Endothelial cell of umbilical vein (primary cell): ENCODE results near the gene ROBO2. TPM values are rescaled to one million over a fixed set of nuclear protein-coding genes. Genes with fewer than 3 reads are reported as not detected.

Experiments used
- BruUV-seq: library from RNA; stranded (reverse); fragments of 400-500 nt; replicated peaks from 2 replicates; lab custom pipeline; 2021; lab: Mats Ljungman, UMichigan
- CTCF ChIA-PET: fragments of 300-600, 350-600 bp; sonication (Branson Sonifier 250); formaldehyde crosslinking; loops from one replicate; lab custom pipeline; 2021; ENCODE audit warnings: antibody characterized with exemption, inconsistent platforms; lab: Charles Lee
- POLR2A ChIA-PET: fragments of 300-600, 350-600 bp; sonication (Branson Sonifier 250); formaldehyde crosslinking; loops from one replicate; lab custom pipeline; 2021; ENCODE audit warnings: antibody characterized with exemption, inconsistent platforms; lab: Charles Lee
- DNase-seq: peaks from one replicate; pipeline ENCODE4 v3.0.0-alpha.2; 2011; ENCODE audit warnings: low read depth, low spot score
- FAIRE-seq: peaks from 2 replicates; lab custom pipeline; 2011; peaks lifted over from hg19 to GRCh38; lab: Jason Lieb, UNC
- H2AFZ ChIP-seq: 2 replicates; pipeline ENCODE4 v1.6.0; 2012; ENCODE audit warnings: low read depth, low read length, control low read depth, inconsistent platforms
- H3K27ac ChIP-seq: 2 replicates; pipeline ENCODE4 v1.5.1; 2011; ENCODE audit warnings: low read depth, mild to moderate bottlenecking, control low read depth, low read length, moderate library complexity; ENCODE audit not compliant: insufficient read depth
- H3K27me3 ChIP-seq, 2 experiments: 2 replicates each; pipeline versions ENCODE4 v1.6.0 to v1.6.1; 2011; ENCODE audit warnings: low read length in 2 of 2, mixed read lengths in 1 of 2; ENCODE audit not compliant: control insufficient read depth in 2 of 2, insufficient read depth in 2 of 2
- H3K36me3 ChIP-seq, 2 experiments: 2 replicates in 1 of 2; 3 replicates in 1 of 2; pipeline ENCODE4 v1.5.1; 2011; ENCODE audit warnings: low read length in 2 of 2, mild to moderate bottlenecking in 1 of 2, moderate library complexity in 1 of 2; ENCODE audit not compliant: control insufficient read depth in 2 of 2, insufficient read depth in 2 of 2; ENCODE audit errors: extremely low read depth in 1 of 2
- H3K4me1 ChIP-seq: 3 replicates; pipeline ENCODE4 v1.5.1; 2011; ENCODE audit warnings: mild to moderate bottlenecking, low read length; ENCODE audit not compliant: control insufficient read depth, insufficient read depth; ENCODE audit errors: extremely low read depth
- H3K4me2 ChIP-seq: 2 replicates; pipeline ENCODE4 v1.6.1; 2011; ENCODE audit warnings: low read length, control low read depth, mixed read lengths; ENCODE audit not compliant: insufficient read depth
- H3K4me3 ChIP-seq, 3 experiments: fragments of 200-600 bp in 1 of 3; sonication (generic), shearing (Covaris generic) in 1 of 3; replicated peaks in 1 of 3; 2 replicates each; pipeline ENCODE4 v1.5.1; 2011 to 2016; ENCODE audit warnings: control low read depth in 3 of 3, low read length in 3 of 3, mild to moderate bottlenecking in 2 of 3, inconsistent platforms in 1 of 3, low read depth in 1 of 3, moderate library complexity in 1 of 3; ENCODE audit not compliant: insufficient read depth in 1 of 3
- H3K79me2 ChIP-seq: 2 replicates; pipeline ENCODE4 v1.6.0; 2012; ENCODE audit warnings: low read length, inconsistent platforms; ENCODE audit not compliant: control insufficient read depth, insufficient read depth
- H3K9ac ChIP-seq: replicated peaks from 2 replicates; pipeline ENCODE3; 2011; ENCODE audit warnings: low read length, control low read depth; ENCODE audit not compliant: insufficient read depth; ENCODE audit errors: extremely low read depth
- H3K9me1 ChIP-seq: replicated peaks from 3 replicates; pipeline ENCODE4 v1.6.0; 2011; ENCODE audit warnings: mild to moderate bottlenecking, low read length; ENCODE audit not compliant: control insufficient read depth, insufficient read depth; ENCODE audit errors: extremely low read depth
- H3K9me3 ChIP-seq: replicated peaks from 2 replicates; pipeline ENCODE4 v1.5.1; 2012; ENCODE audit warnings: low read length, inconsistent platforms; ENCODE audit not compliant: control insufficient read depth, insufficient read depth
- H4K20me1 ChIP-seq: replicated peaks from 2 replicates; pipeline ENCODE3; 2011; ENCODE audit warnings: mild to moderate bottlenecking, low read length; ENCODE audit not compliant: control insufficient read depth, insufficient read depth; ENCODE audit errors: extremely low read depth
- EZH2 ChIP-seq: IDR thresholded peaks from 2 replicates; pipeline ENCODE4 v1.6.1; 2012; ENCODE audit warnings: borderline replicate concordance, low read depth, mild to moderate bottlenecking, moderate library complexity, low read length, inconsistent platforms; ENCODE audit not compliant: severe bottlenecking
- FOS ChIP-seq: IDR thresholded peaks from 2 replicates; pipeline ENCODE4 v1.6.1; 2011; ENCODE audit warnings: mild to moderate bottlenecking, low read length, moderate library complexity, borderline replicate concordance; ENCODE audit not compliant: insufficient read depth
- GATA2 ChIP-seq: IDR thresholded peaks from 2 replicates; pipeline ENCODE4 v1.7.0; 2011; ENCODE audit warnings: low read depth, mild to moderate bottlenecking, moderate library complexity, mixed read lengths, low read length; ENCODE audit not compliant: insufficient read length, insufficient read depth
- JUN ChIP-seq: IDR thresholded peaks from 2 replicates; pipeline ENCODE4 v1.6.1; 2011; ENCODE audit warnings: borderline replicate concordance, low read depth; ENCODE audit not compliant: insufficient read length, insufficient read depth
- MYC ChIP-seq: IDR thresholded peaks from one replicate; pipeline ENCODE4 v1.6.1; 2011; ENCODE audit warnings: mild to moderate bottlenecking, low read depth, low read length
- POLR2A ChIP-seq: IDR thresholded peaks from 2 replicates; pipeline ENCODE4 v1.6.1; 2012; ENCODE audit warnings: low read depth, mild to moderate bottlenecking, control low read depth, low read length
- POLR2AphosphoS5 ChIP-seq: IDR thresholded peaks from 2 replicates; pipeline ENCODE4 v1.6.1; 2012; ENCODE audit warnings: low read depth, mild to moderate bottlenecking, control low read depth, low read length, moderate library complexity; ENCODE audit not compliant: insufficient read depth
- dilution Hi-C: fragments of 300-500 bp; cut with MboI; formaldehyde crosslinking; loops from one replicate; pipeline ENCODE4 v1.15.0; 2019; ENCODE audit warnings: low sequenced_read_pairs; ENCODE audit not compliant: extremely low pct_ligation_motif_present
- intact Hi-C: fragments of 100-400 bp; cut with micrococcal nuclease; formaldehyde crosslinking; loops from one replicate; pipeline ENCODE4 v1.10.0; 2022
- polyA plus RNA-seq, 4 experiments: library from polyadenylated mRNA; depleted of rRNA in 3 of 4; stranded (reverse) in 3 of 4; unstranded in 1 of 4; fragments of >200 nt; gene quantifications; 2 replicates each; pipeline versions ENCODE4 v1.2.1 to v1.2.3, GENCODE V29; 2011 to 2012; ENCODE audit warnings: missing spikeins in 1 of 4
- total RNA-seq: library from RNA; stranded (reverse); gene quantifications from 2 replicates; pipeline ENCODE4 v1.2.3, GENCODE V29; 2021
- TF ChIP-seq, protein P1 (sequence below), 2 donors: IDR thresholded peaks; 1 replicate in 1 of 2; 2 replicates in 1 of 2; pipeline ENCODE4 v1.5.1; 2011; ENCODE audit warnings: low read length in 2 of 2, mild to moderate bottlenecking in 2 of 2, moderate library complexity in 2 of 2, control low read depth in 1 of 2, inconsistent platforms in 1 of 2, low read depth in 1 of 2; ENCODE audit not compliant: insufficient read depth in 1 of 2; ENCODE audit errors: extremely low read depth in 1 of 2
- TF ChIP-seq, protein P2 (sequence below): IDR thresholded peaks from 2 replicates; pipeline ENCODE4 v1.6.1; 2011; ENCODE audit not compliant: insufficient read depth, insufficient read length

ROBO2 gene
- total and polyA plus RNA-seq, 2 donors (not counting 3 experiments of a cell fraction or from before 2014, with no cell fraction given) = not detected

DNA sequence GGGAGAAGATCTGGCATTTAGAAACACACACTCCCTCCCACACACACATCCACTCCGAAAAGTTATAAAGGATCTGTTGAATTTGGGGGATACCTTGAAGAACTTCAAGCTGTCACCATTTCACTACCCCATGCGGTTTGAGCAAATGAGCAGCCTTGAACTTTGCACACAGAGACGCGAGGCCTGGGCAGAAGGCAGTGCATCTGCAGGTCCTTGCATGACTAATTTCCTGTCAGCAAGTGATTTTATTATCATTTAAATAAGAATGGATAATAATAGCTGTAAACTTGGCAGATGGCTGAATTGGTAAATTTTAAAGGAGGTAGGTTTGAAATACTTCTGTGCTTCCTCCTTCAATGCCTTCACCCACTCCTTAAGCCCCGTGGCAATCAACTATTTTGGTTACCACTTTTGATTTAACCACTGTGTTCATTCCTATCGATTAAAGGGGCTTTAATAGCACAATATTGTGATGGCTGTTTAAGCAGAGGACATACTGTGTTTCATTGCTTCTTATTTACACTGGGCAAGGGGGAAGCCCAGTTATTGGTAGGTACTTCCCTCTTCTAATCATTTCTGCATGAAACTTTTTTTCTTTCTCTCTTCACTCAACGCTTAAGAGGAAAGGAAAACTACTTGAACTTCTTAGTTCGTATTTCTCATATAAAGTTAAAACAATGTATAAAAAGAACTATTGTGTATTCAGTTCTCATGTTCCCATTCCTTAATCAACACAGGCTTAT is 108.1 kb downstream of the ROBO2 start:
- no TSS peak for BruUV-seq
- Histone ChIP-seq H3K9me1 (no peaks in the 10 kb centered on the region), H3K27ac (no peak overlapping the region), H3K27me3 (no peaks in the 10 kb centered on the region), H3K36me3 (no peaks in the 10 kb centered on the region), H3K4me1 (no peaks in the 10 kb centered on the region), H4K20me1 (no peaks in the 10 kb centered on the region), H3K9me3 (no peaks in the 10 kb centered on the region), H2AFZ (no peak overlapping the region), H3K4me3 (no peak overlapping the region), H3K4me2 (no peak overlapping the region), H3K9ac (no peak overlapping the region), H3K79me2 (no peaks in the 10 kb centered on the region)
- no peak for TF ChIP-seq POLR2AphosphoS5
- no peak for TF ChIP-seq POLR2A
- TF ChIP-seq EZH2 = no peak
- FAIRE-seq (no peak), DNase-seq (no peak)
- POLR2A ChIA-PET = no interaction called here
- intact Hi-C loops (no loop called here), dilution Hi-C loops (no loop called here)
- CTCF ChIA-PET = no interaction called here

DNA sequence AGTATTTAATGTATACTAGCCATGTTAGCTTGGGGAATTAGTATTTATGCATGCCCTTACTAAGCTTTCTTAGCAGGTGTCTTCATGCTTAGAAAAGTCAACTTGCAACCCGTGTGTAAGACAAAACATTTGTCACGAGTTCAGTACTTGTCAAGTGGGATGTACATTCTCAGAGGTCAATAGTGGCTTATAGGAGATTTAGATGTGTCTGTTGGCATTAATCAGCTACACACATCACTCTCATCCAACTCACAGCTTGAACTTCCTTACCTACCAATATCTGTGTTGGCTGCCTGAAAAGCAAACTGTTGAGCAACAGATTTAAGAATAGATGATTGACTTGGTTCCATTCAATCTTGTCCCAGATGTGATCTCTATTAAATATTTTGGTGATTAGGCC is 109.5 kb downstream of the ROBO2 start:
- ChIA-PET CTCF (no interaction called here), POLR2A (no interaction called here)
- no peaks in the 10 kb centered on the region for H3K79me2 ChIP-seq
- H2AFZ ChIP-seq = no peak overlapping the region
- no peak overlapping the region for H3K9ac ChIP-seq
- H3K9me1 ChIP-seq = no peaks in the 10 kb centered on the region
- H3K9me3 ChIP-seq = no peaks in the 10 kb centered on the region
- no peak for FAIRE-seq
- dilution Hi-C loops = no loop called here
- H4K20me1 ChIP-seq = no peaks in the 10 kb centered on the region
- no peak overlapping the region for H3K27ac ChIP-seq
- H3K4me1 ChIP-seq = no peaks in the 10 kb centered on the region
- intact Hi-C loops = no loop called here
- no peak overlapping the region for H3K4me2 ChIP-seq
- DNase-seq = no peak
- TF ChIP-seq, protein P1, sequence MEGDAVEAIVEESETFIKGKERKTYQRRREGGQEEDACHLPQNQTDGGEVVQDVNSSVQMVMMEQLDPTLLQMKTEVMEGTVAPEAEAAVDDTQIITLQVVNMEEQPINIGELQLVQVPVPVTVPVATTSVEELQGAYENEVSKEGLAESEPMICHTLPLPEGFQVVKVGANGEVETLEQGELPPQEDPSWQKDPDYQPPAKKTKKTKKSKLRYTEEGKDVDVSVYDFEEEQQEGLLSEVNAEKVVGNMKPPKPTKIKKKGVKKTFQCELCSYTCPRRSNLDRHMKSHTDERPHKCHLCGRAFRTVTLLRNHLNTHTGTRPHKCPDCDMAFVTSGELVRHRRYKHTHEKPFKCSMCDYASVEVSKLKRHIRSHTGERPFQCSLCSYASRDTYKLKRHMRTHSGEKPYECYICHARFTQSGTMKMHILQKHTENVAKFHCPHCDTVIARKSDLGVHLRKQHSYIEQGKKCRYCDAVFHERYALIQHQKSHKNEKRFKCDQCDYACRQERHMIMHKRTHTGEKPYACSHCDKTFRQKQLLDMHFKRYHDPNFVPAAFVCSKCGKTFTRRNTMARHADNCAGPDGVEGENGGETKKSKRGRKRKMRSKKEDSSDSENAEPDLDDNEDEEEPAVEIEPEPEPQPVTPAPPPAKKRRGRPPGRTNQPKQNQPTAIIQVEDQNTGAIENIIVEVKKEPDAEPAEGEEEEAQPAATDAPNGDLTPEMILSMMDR (IDR thresholded peaks at IDR 0.05; ENCODE audit: extremely low read depth in 1 of 2, insufficient read depth in 1 of 2, low read depth in 1 of 2, low read length in 2 of 2) = no peak
- TF ChIP-seq POLR2A (no peak), FOS (no peak), EZH2 (no peak), GATA2 (no peak), JUN (no peak), MYC (no peak), POLR2AphosphoS5 (no peak)
- TF ChIP-seq, protein P2, sequence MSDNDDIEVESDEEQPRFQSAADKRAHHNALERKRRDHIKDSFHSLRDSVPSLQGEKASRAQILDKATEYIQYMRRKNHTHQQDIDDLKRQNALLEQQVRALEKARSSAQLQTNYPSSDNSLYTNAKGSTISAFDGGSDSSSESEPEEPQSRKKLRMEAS = no peak
- H3K27me3 ChIP-seq = no peaks in the 10 kb centered on the region
- no peak overlapping the region for H3K4me3 ChIP-seq
- BruUV-seq = no TSS peak
- H3K36me3 ChIP-seq = no peaks in the 10 kb centered on the region
